ENCODE data around the gene C4B.

- TF ChIP-seq EZH2 (IDR thresholded peaks at IDR 0.05; ENCODE audit: low read length, missing control alignments) (no peak), CTCF (conservative IDR thresholded peaks at IDR 0.05 in 1 of 2, IDR thresholded peaks at IDR 0.05 in 1 of 2; ENCODE audit: low read depth in 1 of 2, low read length in 2 of 2) (no peak)
Observed at GRCh38 chr6:32079566-32080290, 65.1 kb downstream of the C4B start.

Measured in fibroblast of lung (primary cell).